GM12892 (cell line): ENCODE results near the gene PER1.
A peak's percentile ranks its signal among the peaks of the same experiment; 100 is the strongest.
"Not testable (repeated sequence)": the region's sequence is repeated elsewhere in the genome, so short reads cannot be mapped to it uniquely, and the experiment has no call there.

Experiments used
- DNase-seq: peaks from one replicate; pipeline ENCODE4 v3.0.0; 2011; ENCODE audit not compliant: insufficient read length
- FAIRE-seq: peaks from 2 replicates; lab custom pipeline; 2011; peaks lifted over from hg19 to GRCh38; lab: Jason Lieb, UNC
- POLR2A ChIP-seq: IDR thresholded peaks from 2 replicates; pipeline ENCODE4 v1.6.1; 2011; ENCODE audit warnings: low read depth, low read length, control low read depth
- POLR2AphosphoS5 ChIP-seq: IDR thresholded peaks from 2 replicates; pipeline ENCODE4 v1.6.1; 2011; ENCODE audit warnings: low read depth, low read length, control low read depth
- TAF1 ChIP-seq: IDR thresholded peaks from 2 replicates; pipeline ENCODE4 v1.6.1; 2011; ENCODE audit warnings: low read depth, mild to moderate bottlenecking, control low read depth, low read length, borderline replicate concordance

The PER1 gene

DNA sequence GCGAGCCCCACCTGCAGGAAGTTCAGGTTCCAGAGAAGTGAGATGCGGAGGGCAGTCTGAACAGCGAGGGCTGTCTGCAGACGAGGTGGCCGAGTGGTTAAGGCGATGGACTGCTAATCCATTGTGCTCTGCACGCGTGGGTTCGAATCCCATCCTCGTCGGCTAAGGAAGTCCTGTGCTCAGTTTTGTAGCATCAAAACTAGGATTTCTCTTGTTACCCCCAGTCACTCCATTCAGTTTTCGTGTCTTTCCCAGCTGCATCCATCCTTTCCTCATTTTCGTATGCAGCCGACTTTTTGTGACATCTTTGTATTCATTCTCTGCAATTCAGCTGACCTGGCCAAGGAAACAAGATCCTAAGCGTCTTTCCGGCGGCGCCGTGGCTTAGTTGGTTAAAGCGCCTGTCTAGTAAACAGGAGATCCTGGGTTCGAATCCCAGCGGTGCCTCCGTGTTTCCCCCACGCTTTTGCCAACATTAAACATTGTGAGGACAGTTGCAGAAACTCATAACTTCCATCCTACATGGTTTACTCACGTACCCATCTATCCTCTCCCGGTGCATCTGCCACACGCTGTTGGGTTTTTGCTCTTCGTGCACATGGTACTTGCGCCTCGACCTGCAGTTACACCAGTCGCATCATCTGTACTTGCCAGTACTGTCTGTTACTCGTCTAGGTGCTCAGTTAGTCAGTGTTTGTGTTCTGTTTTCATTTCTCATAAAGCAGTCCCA, 34.7 kb upstream of the PER1 start:
- FAIRE-seq (peak; percentile 93), DNase-seq (no peak)
- TF ChIP-seq POLR2AphosphoS5 (no peak), TAF1 (no peak), POLR2A (no peak)

DNA sequence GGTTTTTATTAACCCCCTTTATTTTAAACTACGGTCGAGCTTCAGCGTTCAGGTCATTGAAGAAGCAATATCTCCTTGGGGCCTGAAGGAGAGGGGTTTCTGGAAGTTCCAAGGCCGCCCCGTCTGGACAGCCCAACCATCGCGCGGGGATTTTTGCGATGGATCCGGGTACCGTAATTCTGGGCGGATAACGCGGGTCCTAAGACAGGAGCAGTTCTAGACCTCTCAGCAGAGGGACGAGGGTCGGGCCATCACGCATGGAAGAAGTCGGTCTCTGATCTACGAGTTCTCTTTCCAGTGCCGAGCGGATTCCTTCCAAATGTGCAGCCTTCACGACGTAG, 34.2 kb upstream of the PER1 start:
- DNase-seq (no peak), FAIRE-seq (no peak)
- TF ChIP-seq POLR2A (no peak; the same call in 1 of the 2 replicates), TAF1 (0 out of 2 replicates have a peak, but pooled peaks have one; percentile 21)

DNA sequence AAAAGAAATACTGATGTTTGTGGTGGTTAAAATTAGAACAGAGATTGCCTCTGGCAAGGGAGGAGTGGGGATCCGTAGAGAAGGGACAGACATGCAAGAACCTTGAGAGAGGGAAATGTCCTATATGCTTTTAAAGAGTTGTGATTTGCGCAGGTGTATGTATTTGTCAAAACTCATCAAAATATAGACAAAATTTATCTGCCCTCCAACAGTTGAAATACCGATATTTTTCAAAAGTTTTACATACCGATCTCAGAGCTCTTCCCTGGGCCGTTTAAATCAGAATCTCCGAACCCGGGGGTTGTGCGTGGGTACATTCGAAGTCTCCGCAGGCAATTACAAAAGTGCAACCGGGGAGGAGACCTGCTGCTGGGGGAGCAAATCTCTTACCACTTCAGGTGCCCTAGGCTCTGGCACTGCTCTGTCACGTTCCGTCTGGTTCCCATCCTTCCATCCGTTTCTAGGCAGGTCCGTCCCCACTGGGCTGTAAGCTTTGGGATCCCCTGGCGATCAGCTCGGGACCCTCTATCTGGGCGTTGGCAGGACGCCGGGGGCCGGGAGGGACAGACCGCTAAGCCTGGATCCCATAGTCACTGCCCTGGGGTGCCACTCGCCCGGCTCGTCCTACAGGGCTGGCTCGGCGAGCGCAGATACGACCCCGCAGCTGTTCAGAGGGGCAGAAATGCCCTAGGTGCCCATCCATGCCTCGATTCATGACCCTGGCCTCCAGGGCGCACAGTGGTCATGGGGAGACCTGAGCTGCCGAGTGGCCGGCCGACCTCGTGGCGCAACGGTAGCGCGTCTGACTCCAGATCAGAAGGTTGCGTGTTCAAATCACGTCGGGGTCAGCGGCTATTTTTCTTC, 33.6 kb upstream of the PER1 start:
- FAIRE-seq (no peak), DNase-seq (no peak)
- no peak for TF ChIP-seq TAF1
- TF ChIP-seq POLR2A: peak; percentile 62; the same call in 1 of the 2 replicates

DNA sequence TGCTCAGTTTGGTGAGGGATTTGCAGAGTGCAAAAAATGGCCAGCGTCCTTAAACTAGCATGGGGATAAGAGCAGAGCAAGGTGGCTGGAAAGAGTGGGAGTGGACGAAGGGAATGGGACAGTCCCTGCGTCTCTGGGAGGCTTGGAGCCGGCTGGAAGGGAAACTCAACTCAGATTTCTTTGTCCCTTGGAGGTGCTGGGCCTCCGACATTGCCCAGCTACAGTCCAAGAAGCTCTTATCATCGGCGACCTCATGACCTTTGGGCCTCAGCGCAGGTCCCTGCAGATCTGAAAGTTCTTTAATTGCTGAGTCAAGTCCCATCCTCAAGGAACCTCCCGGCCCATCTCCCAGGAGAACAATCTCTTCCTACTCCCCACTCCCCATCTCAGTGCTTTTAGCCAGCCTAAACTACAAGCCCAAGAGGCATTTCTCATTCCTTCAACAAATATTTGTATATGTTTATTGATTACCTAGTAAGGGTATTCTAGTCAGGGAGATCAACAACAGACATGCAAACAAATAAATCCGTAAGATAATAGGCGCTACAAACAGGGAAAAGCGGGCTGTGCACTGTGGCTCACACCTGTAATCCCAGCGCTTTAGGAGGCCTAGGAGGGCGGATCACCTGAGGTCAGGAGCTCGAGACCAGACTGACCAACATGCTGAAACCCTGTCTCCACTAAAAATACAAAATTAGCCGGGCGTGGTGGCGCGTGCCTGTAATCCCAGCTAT, 25.0 kb upstream of the PER1 start:
- FAIRE-seq (no peak), DNase-seq (no peak)
- TF ChIP-seq POLR2A (no peak), POLR2AphosphoS5 (no peak), TAF1 (no peak)

DNA sequence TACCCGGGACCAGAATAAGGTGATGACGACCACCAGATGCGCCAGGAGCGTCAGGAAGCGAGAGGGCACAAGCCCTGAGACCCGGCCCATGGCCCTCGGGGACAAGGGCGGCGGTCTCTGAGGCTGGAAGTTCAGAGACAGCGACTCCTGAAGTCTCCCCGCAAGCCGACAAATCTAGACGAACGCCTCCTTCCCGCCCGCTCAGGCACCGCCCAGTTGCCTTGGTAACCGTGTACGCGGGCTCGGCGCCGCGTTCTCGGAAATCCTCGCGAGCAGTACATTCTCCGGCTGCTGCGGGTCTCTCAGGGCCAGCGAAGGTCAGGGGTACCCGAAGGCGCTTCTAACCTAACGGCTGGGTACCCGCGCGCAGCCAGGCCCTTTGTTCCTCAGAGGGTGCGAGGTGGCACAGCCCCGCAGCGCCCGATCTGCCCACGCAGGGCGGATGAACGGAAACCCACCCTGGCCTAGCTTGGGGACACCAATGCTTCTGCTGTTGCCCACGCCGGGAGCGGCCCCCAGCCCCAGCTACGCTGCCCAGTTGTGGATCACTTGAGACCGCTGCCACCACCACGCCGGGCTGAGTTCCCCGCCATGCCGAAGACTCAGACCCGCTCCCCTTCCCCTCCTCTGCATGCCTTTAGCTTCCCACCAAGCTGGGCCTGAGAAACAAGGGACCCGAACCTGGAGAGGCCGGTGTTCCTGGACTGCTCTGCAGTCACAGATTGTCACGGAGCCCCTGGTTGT, 24.2 kb upstream of the PER1 start, which contains the start of gene TMEM107:
TMEM107 (minus strand) TSS at position 184 of the 744 bp plus-strand sequence; CDS start at position 90, 94 bp downstream.
- FAIRE-seq (peak; percentile 87), DNase-seq (peak; percentile 89)
- peak; percentile 57; the same call in 1 of the 2 replicates for TF ChIP-seq POLR2A
- peak; percentile 41; the same call in 1 of the 2 replicates for TF ChIP-seq POLR2AphosphoS5
- TF ChIP-seq TAF1: no peak

DNA sequence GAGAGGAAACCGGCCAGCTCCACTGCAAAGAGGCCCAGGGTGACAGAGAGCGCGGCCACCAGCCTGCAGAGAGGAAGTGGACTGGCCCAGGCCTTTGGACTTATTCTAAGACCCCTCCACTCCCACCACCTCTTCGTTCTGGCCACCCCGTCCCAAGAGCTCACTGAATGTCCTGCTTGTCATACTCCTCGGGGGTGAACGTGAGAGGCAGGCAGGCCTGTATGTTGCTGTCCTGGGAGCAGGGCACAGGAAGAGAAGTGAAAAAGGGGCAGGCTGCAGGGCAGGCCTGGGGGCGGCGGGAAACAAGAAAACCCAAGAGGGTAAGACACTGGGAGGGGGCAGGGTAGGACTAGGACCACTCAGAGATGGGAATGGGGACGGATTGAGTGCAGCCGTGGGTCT, 23.6 kb upstream of the PER1 start:
- TF ChIP-seq POLR2AphosphoS5 (no peak), POLR2A (no peak), TAF1 (no peak)
- DNase-seq: no peak
- no peak for FAIRE-seq

DNA sequence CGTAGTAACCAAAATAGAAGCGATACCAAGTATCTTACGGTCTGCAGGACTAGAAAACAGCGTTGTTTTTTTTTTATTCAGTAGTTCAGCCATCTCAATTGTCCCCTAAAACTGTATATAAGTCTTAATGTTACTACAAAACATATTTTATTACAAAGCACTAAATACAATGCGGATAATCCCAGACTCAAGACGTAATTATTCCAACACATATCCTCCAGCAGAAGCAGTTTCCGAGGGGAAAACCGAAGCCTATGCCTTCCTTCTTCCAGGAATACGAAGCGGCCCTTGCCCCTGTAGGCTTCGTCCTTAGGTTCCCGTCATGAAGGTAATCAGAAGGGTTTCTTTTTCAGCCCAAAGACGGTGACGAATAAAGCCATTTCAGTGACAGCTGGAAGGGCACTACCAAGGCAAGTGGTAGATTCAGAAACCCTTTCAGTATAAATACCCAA, 21.7 kb upstream of the PER1 start:
- TF ChIP-seq POLR2AphosphoS5 (no peak), TAF1 (no peak), POLR2A (no peak)
- DNase-seq: no peak
- no peak for FAIRE-seq

DNA sequence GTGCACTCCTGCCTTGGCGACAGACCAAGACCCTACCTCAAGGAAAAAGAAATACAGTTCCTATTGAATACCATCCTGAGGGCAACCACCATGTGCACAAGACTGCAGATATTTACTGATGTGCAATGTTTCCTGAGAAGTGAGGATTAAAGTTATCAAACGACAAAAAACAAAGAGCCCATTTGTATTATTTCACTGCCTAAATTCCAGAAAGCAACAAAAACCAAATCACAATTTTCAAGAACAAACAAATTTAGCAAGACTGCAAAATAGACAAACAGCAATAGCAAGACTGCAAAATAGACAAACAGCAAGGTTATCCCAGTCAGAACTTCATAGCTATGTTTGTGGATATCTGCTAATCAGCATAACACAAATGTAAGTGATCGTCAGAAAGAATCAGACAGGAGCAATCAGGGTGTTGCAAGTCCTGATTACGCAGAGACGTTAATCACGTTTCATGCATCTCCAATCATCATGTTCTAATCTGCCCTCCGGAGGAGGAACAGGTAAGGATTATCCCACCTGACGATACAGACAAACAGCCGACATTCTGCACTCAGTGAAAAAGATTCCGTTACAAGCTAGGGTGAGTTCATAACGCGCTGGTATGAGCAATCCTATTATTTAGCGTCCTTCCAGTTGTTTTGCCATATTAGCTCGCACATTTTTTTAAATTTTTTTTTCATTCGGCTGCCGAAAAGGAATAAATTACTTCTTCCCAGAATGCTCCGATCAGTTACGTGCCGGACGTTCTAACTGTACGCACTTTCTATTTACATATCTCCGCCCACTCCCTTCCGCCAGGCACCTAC, 21.1 kb upstream of the PER1 start:
- DNase-seq (no peak), FAIRE-seq (peak; percentile 86)
- peak; percentile 56; the same call in 1 of the 2 replicates for TF ChIP-seq TAF1
- peak; percentile 100 for TF ChIP-seq POLR2AphosphoS5
- TF ChIP-seq POLR2A: peak; percentile 100

DNA sequence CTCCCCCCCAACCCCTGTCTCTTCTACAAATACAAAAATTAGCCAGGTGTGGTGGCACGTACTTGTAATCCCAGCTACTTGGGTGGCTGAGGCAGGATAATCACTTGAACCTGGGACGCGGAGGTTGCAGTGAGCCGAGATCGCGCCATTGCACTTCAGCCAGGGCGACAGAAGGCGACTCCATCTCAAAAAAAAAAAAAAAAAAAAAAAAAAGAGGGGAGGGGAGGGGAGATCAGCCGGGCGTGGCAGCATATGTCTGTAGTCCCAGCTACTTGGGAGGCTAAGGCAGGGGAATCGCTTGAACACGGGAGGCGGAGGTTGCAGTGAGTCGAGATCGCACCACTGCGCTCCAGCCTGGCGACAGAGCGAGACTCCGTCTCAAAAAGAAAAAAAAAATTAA, 18.0 kb upstream of the PER1 start:
- not testable (repeated sequence) for FAIRE-seq, DNase-seq

DNA sequence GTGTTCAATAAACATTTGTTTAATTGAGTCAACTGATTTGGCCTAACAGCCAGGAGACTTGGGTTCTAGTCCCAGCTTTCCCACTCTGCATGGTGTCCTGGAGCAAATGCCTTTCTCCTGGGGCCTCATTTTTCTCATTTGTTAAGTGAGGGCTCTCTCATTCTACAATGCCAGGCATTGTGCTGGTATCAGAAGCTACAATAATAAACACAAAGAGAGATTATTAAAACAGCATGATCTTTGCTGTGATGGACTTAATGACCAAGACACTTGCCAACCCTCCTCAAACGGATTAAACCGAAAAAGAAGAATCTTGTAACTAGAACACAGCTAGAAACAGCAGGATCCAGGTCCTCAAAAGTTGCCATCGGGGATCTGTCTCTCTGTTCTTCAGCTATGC, 15.3 kb upstream of the PER1 start:
- no peak for FAIRE-seq
- no peak for DNase-seq

DNA sequence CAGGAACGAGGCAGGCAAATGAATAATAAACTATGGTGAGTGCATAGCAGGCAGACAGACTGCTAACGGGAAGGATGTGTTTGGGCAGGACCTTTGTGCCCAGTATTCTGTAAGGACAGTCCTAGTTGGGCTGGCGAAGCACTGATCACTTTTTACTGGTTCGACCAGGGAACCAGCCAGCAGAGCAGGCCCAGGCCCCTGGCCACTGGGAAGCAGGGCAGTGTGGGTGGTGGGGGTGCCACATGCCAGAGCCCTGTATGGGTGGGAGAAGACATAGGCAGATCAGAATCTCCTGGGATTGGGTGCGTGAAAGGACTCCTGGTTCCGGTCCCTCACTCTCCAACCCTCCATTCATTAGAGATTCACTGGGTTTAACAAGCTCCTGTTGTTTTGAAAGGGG, 14.5 kb upstream of the PER1 start:
- DNase-seq (no peak), FAIRE-seq (no peak)
- TF ChIP-seq TAF1 (no peak), POLR2A (no peak), POLR2AphosphoS5 (no peak)

More for the DNA sequence above, 15.3 kb upstream of the PER1 start:
- TF ChIP-seq POLR2A (no peak), TAF1 (no peak), POLR2AphosphoS5 (no peak)
